CD4-positive, alpha-beta T cell treated with Interleukin-15 for 1 hour (primary cell): Measurements from ENCODE around the gene SP2.
"Not testable (repeated sequence)": the region's sequence is repeated elsewhere in the genome, so short reads cannot be mapped to it uniquely, and the experiment has no call there.

Source experiments
- DNase-seq: peaks from one replicate; pipeline ENCODE4 v3.0.0-alpha.2; 2020

Gene SP2

DNA sequence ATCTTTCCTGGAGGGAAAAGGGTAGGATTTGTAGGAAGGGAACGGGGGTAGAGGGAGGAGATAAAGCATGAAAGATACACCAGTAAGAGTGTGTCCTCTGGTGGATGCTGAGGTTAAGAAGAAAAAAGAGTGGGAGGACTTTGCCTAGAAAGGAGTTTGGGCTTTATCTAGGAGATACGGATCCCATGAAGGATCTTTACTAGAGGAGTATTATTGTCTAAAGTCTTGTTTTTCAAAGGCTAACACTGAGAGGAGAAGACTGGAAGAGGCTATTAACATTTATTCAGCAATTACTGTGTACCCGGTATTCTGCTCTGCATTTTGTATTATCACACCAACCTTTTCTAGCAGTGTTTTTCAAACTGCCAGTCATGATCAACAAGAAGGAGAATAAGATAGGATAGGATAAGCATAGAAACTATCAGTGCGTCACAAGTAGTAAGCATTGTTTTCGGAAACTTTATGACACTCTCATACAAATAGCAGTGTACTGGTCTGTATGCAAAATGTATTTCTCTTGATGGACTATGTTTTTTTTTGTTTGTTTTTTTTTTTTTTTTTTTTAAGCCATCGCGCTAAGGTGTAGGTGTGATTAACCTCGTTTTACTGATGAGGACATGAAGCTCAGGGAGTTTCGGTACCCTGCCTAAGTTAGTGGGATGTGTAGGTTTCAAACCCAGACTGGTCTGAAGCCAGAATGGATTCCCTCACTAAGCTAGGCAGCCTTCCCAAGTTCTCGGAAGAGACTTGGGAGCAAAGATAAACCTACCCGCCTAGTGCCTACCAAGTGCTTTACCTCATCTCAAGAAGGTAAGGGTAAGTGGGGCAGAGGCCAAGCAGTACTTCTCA, 1.3 kb upstream of the SP2 start:
- no peak for DNase-seq

DNA sequence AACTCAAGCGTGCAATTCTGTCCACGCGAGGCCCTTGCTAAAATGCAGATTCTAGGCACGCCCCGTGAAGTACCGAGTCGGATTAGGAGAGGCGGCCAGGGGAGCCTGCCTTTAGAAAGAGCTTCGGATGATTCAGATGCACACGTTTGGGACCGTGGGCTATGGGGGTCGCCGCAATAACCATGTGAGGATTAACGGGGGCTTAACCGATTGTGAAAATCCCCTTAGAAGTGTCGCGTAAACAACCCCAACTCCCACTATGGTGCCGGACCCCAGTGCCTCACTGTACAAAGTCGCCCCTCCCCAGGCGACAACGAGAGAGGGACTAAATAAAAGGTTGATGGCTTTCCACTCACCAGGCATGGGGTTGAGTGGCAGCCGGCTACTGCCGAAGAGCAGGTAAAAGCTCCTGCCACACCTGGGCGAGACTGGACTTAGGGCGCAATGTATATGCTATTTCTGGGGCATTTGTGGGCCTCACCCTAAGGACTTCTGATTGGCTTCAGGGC, 635 bp upstream of the SP2 start:
- DNase-seq, result no peak

DNA sequence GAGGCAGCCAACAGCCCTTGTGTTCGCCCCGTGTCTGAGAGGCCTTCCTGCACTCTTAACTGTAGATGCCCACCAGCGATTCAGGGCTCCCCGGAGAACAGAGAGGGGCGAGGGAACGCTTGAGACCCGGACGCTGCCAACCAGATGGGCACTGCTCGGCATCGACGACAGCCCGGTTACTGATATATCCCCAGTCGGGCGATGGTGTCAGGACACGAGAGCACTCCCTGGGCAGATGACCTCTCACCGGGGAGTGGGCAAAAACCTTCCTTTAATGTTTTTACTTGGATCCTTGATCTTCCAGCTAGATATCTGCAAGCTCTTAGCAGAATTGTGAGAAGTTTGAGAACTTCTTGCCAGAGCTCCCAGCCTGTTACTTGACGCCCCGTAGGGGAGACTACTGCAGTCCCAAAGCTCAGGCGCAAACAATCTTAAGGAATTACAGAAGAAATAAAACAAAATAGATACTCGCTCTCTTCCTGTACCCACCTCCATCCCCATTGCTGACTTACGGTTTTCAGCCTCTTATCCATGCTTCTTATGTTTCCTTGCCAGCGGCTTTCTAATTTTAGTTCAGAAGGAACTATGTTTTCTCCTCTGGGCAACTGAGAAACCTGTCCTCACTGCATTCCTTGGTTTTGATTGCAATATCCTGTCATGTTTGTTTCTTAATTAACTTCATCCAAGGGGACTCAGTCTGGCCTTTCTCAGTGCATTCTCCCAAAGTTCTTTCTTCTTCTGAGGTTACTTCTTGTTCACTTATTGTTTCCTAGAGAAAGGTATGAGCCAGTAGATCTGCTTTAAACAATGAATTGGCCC, 845 bp downstream of the SP2 start:
- DNase-seq, result no peak

DNA sequence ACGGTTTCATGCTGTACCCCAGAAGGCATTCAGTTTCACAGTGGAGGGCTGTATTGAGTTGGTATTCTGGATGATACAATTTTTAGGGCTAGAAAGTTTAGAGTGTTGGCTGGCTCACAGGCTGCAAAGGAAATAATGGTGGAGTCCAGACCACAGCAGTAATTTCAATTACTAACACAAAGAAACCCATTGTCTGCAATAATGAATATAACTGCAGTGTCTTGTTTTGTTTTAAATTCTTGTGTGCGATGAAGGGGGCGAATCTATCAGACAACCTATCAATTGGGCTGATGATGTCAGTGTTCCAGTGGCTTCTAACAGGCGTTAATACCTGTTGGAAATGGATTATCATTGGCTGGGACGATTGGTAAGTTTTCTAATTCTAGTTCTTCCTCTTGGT, 1.5 kb downstream of the SP2 start:
- DNase-seq, result no peak

DNA sequence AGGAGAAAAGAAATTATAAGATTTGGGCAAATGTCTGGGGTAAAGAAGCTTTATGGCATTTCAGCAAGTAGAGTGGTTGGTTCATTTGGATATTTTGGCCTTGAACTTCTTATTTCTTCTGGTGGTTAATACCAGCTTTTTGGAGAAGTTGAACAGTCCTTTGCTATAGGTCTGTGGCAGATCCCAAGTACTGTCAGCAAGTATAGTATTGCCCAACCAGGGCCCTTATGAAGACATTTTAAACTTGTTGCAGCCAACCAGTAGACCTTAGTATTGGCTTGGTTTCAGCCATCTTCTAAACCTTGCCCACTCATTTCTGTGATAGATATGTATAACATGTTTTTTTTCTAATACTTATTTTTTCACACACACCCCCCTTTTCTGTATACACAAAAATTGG, 2.2 kb downstream of the SP2 start:
- no peak for DNase-seq

DNA sequence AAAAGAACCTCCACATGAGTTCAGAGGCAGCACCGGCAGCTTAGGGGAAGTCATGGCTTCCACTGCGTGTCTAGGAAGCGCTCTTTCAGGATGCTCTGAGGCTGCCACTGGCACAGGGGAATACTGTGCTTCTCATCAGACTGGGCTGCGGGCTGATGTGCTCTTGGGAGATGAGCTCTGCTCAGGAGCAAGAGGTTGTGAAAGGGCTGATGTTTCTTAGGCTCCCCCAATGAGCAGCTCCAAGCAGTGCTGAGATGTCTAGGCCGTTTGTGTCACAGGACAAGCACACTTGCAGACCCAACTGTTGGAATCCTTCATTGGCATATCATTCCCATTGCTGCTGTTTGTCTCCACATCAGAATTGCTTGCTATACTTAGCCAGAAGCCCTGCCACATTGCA, 3.6 kb downstream of the SP2 start:
- no peak for DNase-seq

DNA sequence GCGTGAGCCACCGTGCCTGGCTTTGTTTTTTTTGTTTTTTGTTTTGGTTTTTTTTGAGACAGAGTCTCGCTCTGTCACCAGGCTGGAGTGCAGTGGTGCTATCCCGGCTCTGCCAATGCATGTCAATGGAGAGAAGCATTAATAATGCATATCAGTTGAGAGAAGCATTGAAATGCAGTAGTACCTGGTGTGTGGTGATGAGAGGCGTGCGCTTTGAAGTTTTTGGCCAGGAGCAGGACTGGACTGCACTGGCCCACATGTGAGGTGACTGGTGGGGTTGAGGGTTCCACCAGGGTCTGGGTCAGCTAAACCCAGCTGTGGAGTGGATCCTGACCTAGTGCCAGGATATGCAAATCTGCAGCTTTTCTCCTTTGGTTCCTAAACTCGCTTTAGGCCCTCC, 5.4 kb downstream of the SP2 start:
- DNase-seq, result no peak

DNA sequence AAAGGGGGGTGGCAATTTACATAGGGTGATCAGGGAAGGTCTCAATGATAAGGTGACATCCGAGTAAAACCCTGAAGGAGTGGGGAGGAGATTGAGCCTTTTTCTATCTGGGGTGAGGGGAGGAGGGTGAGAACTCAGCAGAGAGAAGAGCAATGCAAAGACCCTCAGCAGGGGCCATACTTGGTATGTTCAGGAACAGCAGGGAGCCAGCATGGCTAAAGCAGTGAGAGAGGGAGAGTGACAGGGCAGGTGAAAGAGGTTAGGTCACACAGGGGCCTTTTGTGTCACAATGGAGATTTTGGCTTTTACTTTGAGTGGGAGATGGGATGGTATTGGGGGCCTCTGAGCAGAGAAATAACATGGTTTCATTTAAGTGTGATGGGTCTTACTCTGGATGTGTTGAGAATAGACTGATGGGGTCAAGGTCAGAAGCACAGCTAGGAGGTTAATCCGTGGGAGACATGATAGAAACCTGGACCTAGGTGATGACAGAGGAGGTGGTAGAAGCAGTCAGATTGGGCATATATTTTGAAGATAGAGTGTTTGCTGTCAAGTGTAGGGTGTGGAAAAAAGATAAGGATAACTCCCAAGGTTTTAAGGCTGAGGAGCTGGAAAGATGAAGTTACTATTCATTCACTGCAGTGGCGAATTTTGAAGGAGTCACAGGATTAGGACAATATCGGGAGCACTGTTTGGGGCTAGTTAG, 6.2 kb downstream of the SP2 start:
- no peak for DNase-seq

DNA sequence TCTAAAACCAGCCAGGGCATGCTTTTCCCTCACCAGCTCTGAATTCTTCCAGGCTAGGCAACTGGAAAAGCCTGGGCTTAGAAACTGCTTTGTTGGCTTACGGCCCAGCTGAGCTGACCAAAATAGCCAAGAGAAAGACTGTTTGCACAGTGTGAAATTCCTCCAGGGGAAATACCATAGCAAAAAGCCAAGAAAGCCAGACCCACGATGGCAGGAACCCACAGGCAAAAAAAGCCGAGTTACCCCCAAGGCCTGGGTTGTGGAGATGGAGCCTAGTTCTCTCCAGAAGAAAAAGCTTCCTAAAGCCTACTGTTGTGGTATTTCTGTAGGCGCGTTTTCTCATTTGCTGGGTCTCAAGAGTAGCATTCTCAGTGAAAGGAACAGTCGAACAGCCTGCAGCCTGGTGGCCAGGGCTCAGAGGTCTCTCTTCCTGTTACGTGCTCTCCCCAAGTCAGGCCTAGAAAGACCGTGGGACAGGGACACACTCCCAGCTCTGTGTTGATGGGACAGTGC, 9.2 kb downstream of the SP2 start:
- no peak for DNase-seq

DNA sequence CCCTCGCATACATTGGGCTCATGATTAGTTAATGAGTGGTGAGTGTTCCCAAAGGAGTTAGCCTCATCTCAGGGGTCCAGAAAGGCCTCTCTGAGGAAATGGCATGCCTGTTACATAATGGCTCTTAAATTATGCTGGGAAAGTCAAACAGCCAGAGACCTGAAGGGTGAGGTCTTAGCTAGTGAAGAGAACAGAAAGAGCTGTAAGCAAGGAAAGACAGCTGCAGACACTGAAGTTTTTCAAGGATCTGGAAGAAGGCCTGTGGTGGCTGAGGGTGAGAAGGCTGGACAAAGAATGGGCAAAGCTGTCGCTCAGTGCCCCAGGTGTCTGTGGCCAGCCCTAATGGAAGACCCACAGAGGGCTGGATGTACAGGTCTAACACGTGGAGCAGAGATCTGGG, 10.4 kb downstream of the SP2 start:
- no peak for DNase-seq

DNA sequence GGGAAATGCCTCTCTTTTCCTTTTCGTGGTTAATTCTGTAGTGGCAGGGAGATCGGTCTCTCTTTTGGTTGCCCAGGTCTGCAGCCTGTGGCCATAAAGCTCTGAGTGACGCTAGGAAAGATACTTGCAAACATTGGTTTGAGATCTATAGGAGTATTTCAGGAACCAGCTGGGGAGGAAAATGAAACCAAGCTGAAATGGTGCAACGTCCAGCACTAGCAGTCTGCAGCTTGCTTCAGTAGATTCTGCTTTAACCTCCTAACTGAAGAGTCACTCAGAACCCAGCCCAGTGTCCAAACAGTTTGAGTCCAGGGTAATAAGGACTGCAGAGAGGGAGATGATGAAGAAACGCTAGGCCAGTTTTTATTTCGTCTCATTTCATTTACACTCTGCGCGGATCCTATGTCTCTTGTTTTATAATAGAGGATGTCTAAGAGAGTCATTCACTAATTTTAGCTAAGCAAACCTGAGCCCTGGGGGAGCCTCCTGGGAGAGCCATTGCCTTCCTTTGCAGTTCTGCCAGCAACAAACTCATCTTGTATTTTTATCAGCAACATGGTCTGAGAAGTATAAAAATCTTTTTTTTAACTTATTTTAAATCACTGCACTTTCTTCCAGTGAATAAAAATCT, 12.0 kb downstream of the SP2 start:
- no peak for DNase-seq

DNA sequence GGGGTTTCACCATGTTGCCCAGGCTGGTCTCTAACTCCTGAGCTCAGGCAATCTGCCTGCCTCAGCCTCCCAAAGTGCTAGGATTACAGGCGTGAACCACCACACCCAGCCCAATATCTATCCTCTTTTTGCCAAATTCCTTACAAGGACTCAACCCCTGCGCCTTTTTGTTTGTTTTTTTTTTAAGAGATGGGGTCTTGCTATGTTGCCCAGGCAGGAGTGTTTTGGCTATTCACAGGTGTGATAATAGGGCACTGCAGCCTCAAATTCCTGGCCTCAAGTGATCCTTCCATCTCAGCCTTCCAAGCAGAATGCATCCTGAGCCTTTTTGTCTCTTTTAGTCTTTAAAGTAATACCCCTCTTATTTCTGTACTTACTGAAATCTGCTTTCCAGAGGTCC, 17.0 kb downstream of the SP2 start:
- no peak for DNase-seq

DNA sequence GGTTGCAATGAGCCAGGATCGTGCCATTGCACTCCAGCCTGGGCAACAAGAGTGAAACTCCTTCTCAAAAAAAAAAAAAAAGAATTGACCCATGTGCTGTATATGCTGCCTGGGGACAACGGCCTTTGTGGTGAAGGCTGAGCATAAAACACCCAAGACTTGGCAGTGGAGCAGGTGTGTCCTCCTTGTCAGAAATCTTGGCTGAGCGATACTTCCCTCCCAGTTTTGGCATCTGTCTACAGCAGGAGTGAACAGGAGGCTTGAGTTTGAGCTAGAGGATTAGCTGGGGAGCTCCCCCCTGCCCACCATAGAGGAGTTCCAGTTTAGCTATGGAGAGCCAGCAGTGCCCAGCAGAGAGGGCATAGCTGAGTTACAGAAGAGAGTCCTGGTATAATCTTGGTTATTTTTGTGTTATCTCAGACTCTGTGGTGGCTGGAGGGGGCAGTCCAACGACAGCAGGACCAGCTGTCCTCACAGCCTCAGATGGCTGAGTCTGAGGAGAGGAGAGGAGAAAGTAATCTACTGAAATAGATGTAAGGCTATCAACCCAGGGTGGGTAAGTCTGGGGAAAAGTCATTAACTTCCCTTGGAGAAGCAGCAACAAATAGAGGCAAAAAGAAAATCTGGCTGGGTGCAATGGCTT, 18.4 kb downstream of the SP2 start:
- no peak for DNase-seq

DNA sequence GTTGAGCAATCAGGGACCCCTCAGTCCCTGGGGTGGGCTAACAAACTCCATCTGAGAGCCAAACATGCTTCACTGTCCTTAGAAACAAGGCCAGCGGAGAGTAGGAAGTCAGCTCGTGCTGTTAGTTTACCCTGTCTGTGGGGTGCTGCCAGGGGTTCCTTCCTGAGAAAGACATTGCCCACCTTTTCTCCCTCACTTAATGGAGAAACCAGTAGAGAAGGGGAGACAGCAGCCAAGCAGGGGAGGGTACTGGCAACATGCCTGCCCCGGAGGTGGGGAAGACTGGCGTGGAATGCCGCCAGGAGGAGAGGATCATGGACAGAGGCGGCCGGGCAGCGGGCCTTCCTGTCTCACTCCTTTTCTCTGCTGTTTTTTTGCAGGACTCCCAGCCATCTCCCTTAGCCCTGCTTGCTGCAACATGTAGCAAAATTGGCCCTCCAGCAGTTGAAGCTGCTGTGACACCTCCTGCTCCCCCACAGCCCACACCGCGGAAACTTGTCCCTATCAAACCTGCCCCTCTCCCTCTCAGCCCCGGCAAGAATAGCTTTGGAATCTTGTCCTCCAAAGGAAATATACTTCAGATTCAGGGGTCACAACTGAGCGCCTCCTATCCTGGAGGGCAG, 19.9 kb downstream of the SP2 start:
- no peak for DNase-seq

DNA sequence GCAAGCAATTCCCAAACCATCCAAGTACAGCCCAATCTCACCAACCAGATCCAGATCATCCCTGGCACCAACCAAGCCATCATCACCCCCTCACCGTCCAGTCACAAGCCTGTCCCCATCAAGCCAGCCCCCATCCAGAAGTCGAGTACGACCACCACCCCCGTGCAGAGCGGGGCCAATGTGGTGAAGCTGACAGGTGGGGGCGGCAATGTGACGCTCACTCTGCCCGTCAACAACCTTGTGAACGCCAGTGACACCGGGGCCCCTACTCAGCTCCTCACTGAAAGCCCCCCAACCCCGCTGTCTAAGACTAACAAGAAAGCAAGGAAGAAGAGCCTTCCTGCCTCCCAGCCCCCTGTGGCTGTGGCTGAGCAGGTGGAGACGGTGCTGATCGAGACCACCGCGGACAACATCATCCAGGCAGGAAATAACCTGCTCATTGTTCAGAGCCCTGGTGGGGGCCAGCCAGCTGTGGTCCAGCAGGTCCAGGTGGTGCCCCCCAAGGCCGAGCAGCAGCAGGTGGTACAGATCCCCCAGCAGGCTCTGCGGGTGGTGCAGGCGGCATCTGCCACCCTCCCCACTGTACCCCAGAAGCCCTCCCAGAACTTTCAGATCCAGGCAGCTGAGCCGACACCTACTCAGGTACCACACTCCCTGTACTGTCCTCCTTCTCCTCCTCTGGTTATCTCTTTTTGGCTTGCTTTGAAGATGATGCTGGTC, 20.6 kb downstream of the SP2 start:
- no peak for DNase-seq

DNA sequence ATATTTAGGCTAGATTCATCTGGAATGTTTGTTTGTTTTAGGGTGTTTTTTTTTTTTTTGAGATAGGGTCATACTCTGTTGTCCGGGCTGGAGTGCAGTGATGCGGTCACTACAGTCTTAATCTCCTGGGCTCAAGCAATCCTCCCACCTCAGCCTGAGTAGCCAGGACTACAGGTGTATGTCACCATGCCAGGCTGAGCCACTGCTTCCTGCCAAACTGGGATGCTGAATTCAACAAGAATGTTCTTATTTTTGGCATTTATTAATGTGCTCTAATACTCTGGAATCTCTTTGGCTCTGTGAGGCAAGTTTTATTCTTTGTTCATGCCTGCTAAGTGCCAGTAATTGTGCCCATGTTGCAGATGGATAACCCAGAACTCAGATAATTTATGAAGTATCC, 21.5 kb downstream of the SP2 start:
- DNase-seq, result no peak

DNA sequence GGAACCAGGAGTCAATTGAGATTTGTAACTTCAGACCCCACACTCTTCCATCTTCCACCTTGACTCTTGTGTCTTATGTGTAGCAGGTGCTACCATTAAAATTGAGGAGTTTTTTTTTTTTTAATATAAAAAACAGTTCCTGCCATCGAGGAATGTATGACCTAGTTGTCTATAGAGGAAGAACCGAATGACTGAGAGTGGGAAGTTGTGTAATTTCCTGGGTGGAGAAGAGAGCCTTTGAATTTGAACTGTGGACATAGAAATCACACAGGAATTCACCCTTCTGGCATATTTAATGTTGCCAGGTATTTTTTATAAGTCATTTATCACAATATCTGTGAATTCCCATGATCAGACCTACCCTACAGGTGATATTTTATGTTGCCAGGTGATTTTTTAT, 22.0 kb downstream of the SP2 start:
- no peak for DNase-seq

DNA sequence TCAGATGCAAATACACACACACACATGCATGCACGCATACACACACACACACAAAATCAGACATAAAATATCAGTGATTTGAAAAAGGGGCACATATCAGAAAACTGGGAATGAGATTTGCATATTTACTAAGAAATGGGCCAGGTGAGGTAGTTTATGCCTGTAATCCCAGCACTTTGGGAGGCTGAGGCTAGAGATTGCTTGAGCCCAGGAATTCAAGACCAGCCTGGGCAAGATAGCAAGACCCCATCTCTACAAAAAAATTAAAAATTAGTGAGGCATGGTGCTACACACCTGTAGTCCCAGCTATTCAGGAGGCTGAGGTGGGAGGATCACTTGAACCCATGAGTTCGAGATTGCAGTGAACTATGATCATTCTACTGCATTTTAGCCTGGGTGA, 23.0 kb downstream of the SP2 start:
- DNase-seq, result no peak

DNA sequence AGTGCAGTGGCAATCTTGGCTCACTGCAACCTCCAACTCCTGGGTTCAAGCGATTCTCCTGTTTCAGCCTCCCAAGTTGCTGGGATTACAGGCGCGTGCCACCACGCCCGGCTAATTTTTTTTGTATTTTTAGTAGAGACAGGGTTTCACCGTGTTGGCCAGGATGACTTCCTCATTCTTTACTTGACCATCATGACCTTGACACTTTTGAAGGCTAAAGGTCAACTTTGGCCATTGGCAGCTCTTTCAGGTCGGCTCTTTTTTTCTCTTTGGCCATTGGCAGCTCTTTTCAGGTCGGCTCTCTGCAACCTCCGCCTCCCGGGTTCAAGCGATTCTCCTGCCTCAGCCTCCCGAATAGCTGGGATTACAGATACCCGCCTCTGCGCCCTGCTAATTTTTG, 23.9 kb downstream of the SP2 start:
- DNase-seq, result not testable (repeated sequence)

DNA sequence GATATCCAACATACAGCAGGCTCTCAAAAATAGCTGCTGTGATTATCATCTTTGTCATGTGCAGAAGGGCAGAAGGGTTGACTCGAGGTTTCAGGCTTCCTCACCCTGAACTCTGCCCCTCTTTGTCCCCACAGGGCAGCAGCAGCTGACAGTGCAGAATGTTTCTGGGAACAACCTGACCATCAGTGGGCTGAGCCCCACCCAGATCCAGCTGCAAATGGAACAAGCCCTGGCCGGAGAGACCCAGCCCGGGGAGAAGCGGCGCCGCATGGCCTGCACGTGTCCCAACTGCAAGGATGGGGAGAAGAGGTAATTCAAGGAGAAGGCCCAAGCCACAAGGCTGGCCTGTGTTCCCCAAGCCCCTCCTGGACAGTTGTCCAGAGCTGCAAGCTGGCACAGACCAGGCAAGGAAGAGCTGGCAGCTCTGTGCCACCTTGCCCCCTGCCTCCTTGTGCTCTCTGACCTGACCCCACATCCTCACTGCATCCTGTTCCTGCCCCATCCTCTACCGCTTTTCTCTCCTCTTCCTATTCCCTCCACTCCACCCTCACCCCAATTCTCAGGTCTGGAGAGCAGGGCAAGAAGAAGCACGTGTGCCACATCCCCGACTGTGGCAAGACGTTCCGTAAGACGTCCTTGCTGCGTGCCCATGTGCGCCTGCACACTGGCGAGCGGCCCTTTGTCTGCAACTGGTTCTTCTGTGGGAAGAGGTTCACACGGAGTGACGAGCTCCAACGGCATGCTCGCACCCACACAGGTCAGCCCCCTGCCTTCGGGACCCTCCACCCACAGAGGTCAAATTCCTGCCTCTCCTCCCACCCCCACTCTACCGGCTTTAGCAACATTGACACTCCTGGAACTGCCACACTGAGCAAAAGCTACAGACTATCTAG, 29.0 kb downstream of the SP2 start:
- no peak for DNase-seq
